ENCODE data around the gene APCDD1L.

Gene APCDD1L

GRCh38 chr20:58495623-58496428, 19.4 kb downstream of the APCDD1L start:
- Histone ChIP-seq H3K27me3 (ENCODE audit: insufficient read depth, insufficient read length) (no peaks in the 10 kb centered on the region), H3K9ac (ENCODE audit: insufficient read length, low read depth) (no peak overlapping the region), H3K9me3 (ENCODE audit: insufficient read depth, low read length) (no peaks in the 10 kb centered on the region; the same call in 1 of the 2 replicates), H3K36me3 (ENCODE audit: insufficient read depth, insufficient read length, low read length) (no peaks in the 10 kb centered on the region), H3K4me3 (ENCODE audit: insufficient read length, low read depth) (no peak overlapping the region), H3K4me1 (ENCODE audit: insufficient read depth, insufficient read length) (peaks cover 3% of the 10 kb centered on the region)
- no peak for TF ChIP-seq ZNF274 (IDR thresholded peaks at IDR 0.05; ENCODE audit: low read depth, low read length)
- TF ChIP-seq YY1 (IDR thresholded peaks at IDR 0.05; ENCODE audit: insufficient read depth, insufficient read length) = no peak
- TF ChIP-seq SUZ12 (IDR thresholded peaks at IDR 0.05; ENCODE audit: extremely low read depth, insufficient read depth, insufficient read length) = no peak
- no peak for DNase-seq (ENCODE audit: low read depth, low spot score)

- Histone ChIP-seq H3K36me3 (ENCODE audit: insufficient read depth, insufficient read length, low read length) (no peaks in the 10 kb centered on the region), H3K4me3 (ENCODE audit: insufficient read length, low read depth) (no peak overlapping the region), H3K4me1 (ENCODE audit: insufficient read depth, insufficient read length) (peaks cover 3% of the 10 kb centered on the region), H3K27me3 (ENCODE audit: insufficient read depth, insufficient read length) (no peaks in the 10 kb centered on the region), H3K9me3 (ENCODE audit: insufficient read depth, low read length) (no peaks in the 10 kb centered on the region; the same call in 1 of the 2 replicates), H3K9ac (ENCODE audit: insufficient read length, low read depth) (no peak overlapping the region)
- DNase-seq (ENCODE audit: low read depth, low spot score) = no peak
- no peak for TF ChIP-seq YY1 (IDR thresholded peaks at IDR 0.05; ENCODE audit: insufficient read depth, insufficient read length)
- TF ChIP-seq ZNF274 (IDR thresholded peaks at IDR 0.05; ENCODE audit: low read depth, low read length) = no peak
- no peak for TF ChIP-seq SUZ12 (IDR thresholded peaks at IDR 0.05; ENCODE audit: extremely low read depth, insufficient read depth, insufficient read length)
These were observed 20.1 kb downstream of the APCDD1L start for GRCh38 chr20:58494923-58495622.

GRCh38 chr20:58492795-58493524, 22.2 kb downstream of the APCDD1L start:
- DNase-seq (ENCODE audit: low read depth, low spot score) = no peak
- H3K4me3 ChIP-seq (ENCODE audit: insufficient read length, low read depth) = no peak overlapping the region
- H3K36me3 ChIP-seq (ENCODE audit: insufficient read depth, insufficient read length, low read length) = no peaks in the 10 kb centered on the region
- H3K27me3 ChIP-seq (ENCODE audit: insufficient read depth, insufficient read length) = no peaks in the 10 kb centered on the region
- H3K9me3 ChIP-seq (ENCODE audit: insufficient read depth, low read length) = peaks cover 6% of the 10 kb centered on the region
- TF ChIP-seq YY1 (IDR thresholded peaks at IDR 0.05; ENCODE audit: insufficient read depth, insufficient read length) = no peak
- no peak for TF ChIP-seq SUZ12 (IDR thresholded peaks at IDR 0.05; ENCODE audit: extremely low read depth, insufficient read depth, insufficient read length)
- TF ChIP-seq ZNF274 (IDR thresholded peaks at IDR 0.05; ENCODE audit: low read depth, low read length) = no peak
- peaks cover 3% of the 10 kb centered on the region for H3K4me1 ChIP-seq (ENCODE audit: insufficient read depth, insufficient read length)
- no peak overlapping the region for H3K9ac ChIP-seq (ENCODE audit: insufficient read length, low read depth)

GRCh38 chr20:58492074-58492718, 23.0 kb downstream of the APCDD1L start:
- H3K9ac ChIP-seq (ENCODE audit: insufficient read length, low read depth) = no peak overlapping the region
- H3K4me3 ChIP-seq (ENCODE audit: insufficient read length, low read depth) = no peak overlapping the region
- H3K4me1 ChIP-seq (ENCODE audit: insufficient read depth, insufficient read length) = peaks cover 3% of the 10 kb centered on the region
- no peak for TF ChIP-seq ZNF274 (IDR thresholded peaks at IDR 0.05; ENCODE audit: low read depth, low read length)
- no peak for TF ChIP-seq YY1 (IDR thresholded peaks at IDR 0.05; ENCODE audit: insufficient read depth, insufficient read length)
- no peak for TF ChIP-seq SUZ12 (IDR thresholded peaks at IDR 0.05; ENCODE audit: extremely low read depth, insufficient read depth, insufficient read length)
- no peaks in the 10 kb centered on the region for H3K36me3 ChIP-seq (ENCODE audit: insufficient read depth, insufficient read length, low read length)
- DNase-seq (ENCODE audit: low read depth, low spot score) = no peak
- peaks cover 14% of the 10 kb centered on the region for H3K9me3 ChIP-seq (ENCODE audit: insufficient read depth, low read length)
- H3K27me3 ChIP-seq (ENCODE audit: insufficient read depth, insufficient read length) = no peaks in the 10 kb centered on the region

- TF ChIP-seq YY1 (IDR thresholded peaks at IDR 0.05; ENCODE audit: insufficient read depth, insufficient read length) (no peak), ZNF274 (IDR thresholded peaks at IDR 0.05; ENCODE audit: low read depth, low read length) (no peak), SUZ12 (IDR thresholded peaks at IDR 0.05; ENCODE audit: extremely low read depth, insufficient read depth, insufficient read length) (no peak)
- Histone ChIP-seq H3K4me1 (ENCODE audit: insufficient read depth, insufficient read length) (no peaks in the 10 kb centered on the region), H3K9me3 (ENCODE audit: insufficient read depth, low read length) (peaks cover 43% of the 10 kb centered on the region), H3K9ac (ENCODE audit: insufficient read length, low read depth) (no peak overlapping the region), H3K4me3 (ENCODE audit: insufficient read length, low read depth) (no peak overlapping the region), H3K36me3 (ENCODE audit: insufficient read depth, insufficient read length, low read length) (no peaks in the 10 kb centered on the region), H3K27me3 (ENCODE audit: insufficient read depth, insufficient read length) (no peaks in the 10 kb centered on the region)
- DNase-seq (ENCODE audit: low read depth, low spot score) = no peak
These were observed 29.0 kb downstream of the APCDD1L start for GRCh38 chr20:58486207-58486606.

- no peaks in the 10 kb centered on the region for H3K4me1 ChIP-seq (ENCODE audit: insufficient read depth, insufficient read length)
- TF ChIP-seq ZNF274 (IDR thresholded peaks at IDR 0.05; ENCODE audit: low read depth, low read length) (no peak), SUZ12 (IDR thresholded peaks at IDR 0.05; ENCODE audit: extremely low read depth, insufficient read depth, insufficient read length) (no peak), YY1 (IDR thresholded peaks at IDR 0.05; ENCODE audit: insufficient read depth, insufficient read length) (no peak)
- no peak for DNase-seq (ENCODE audit: low read depth, low spot score)
- H3K9ac ChIP-seq (ENCODE audit: insufficient read length, low read depth) = no peak overlapping the region
- no peaks in the 10 kb centered on the region for H3K36me3 ChIP-seq (ENCODE audit: insufficient read depth, insufficient read length, low read length)
- H3K9me3 ChIP-seq (ENCODE audit: insufficient read depth, low read length) = peaks cover 43% of the 10 kb centered on the region
- no peaks in the 10 kb centered on the region for H3K27me3 ChIP-seq (ENCODE audit: insufficient read depth, insufficient read length)
- no peak overlapping the region for H3K4me3 ChIP-seq (ENCODE audit: insufficient read length, low read depth)
These were observed 29.8 kb downstream of the APCDD1L start for GRCh38 chr20:58485393-58485792.
